GM19397 (cell line): Measurements from ENCODE around the gene TMBIM1.
A peak's percentile ranks its signal among the peaks of the same experiment; 100 is the strongest.
"Not testable (repeated sequence)": the region's sequence is repeated elsewhere in the genome, so short reads cannot be mapped to it uniquely, and the experiment has no call there.

Experiments used
- ATAC-seq: cut with Tn5 transposase; IDR thresholded peaks from one replicate; pipeline ENCODE4 v1.9.1; 2021; ENCODE audit warnings: mild to moderate bottlenecking, moderate library complexity; ENCODE audit not compliant: unreplicated experiment

The TMBIM1 gene

GRCh38 chr2:218273214-218273907 is 18.9 kb downstream of the TMBIM1 start:
- not testable (repeated sequence) for ATAC-seq

DNA sequence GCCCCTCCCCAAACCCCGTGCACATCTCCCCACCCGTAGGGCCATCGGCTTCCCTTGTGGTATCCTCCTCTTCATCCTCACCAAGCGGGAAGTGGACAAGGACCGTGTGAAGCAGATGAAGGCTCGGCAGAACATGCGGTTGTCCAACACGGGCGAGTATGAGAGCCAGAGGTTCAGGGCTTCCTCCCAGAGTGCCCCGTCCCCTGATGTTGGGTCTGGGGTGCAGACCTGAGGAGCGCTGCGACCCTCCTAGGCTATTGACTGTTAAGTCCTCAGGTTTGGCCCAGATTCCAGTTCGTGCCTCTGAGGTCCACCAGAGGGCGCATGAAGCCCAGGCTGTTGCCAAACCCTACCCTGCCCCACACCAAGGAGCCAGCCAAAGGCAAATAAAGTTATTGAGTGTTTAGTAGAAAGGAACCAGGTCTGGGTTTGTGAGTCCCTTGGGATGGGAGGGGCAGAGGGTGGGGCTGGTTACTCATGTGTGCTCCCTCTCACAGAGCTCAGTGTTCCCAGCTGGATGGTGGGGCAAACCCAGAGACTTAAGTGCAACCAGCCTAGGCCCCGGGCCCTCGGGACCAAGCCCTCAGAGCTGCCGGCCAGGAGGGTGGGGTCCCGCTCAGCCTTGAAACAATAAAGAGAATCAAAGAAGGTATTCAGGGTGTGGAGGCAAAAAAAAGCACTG is 19.6 kb downstream of the TMBIM1 start:
- ATAC-seq: peak; percentile 19

GRCh38 chr2:218271865-218272530 is 20.3 kb downstream of the TMBIM1 start:
- no peak for ATAC-seq

- no peak for ATAC-seq
Observed at GRCh38 chr2:218271487-218271797, 20.9 kb downstream of the TMBIM1 start.

GRCh38 chr2:218270721-218271486 is 21.4 kb downstream of the TMBIM1 start:
- no peak for ATAC-seq

DNA sequence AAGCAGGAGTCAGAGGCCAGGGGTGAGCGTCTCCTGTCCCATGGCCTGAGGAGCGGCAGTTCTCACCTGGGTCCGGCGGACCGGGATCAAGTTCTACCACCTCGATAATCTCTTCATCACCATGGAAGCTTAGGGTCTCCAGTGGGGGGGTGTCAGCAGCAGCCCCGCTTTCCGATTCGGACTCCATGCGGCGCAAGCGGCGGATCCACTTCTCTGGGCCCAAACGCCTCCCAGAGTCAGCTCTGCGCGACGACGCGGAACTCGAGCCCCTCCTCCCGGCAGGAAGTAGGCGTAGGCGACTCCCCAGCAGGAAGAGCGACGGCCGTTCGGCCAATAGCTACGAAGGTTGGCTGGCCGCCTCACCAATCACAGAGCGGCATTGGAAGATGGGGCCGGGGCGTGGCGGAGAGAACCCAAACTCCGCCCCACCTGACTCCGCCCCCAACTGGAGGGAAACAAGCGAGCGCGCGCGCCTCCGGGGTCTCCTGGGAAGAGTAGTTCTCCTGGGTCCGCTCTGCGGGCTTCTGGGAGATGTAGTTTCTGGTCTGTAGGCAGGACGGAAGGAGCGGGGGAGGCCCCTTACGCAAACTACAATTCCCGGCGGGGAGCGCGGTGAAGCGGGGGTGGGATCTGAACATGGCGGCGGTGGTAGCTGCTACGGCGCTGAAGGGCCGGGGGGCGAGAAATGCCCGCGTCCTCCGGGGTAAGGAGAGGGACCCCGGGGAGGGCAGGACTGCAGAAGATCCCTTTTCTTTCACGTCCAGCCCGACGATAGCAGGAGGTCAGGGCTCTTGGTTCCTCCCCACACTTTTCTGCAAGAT is 22.2 kb downstream of the TMBIM1 start, which contains the start of the genes AAMP and PNKD:
TSS of gene AAMP (minus strand) at position 238 of the 821 bp plus-strand sequence. CDS start at position 187, 51 bp downstream.
TSS of gene PNKD (plus strand) at position 620 of the 821 bp plus-strand sequence. CDS start at position 637, 17 bp downstream.
- peak; percentile 91 for ATAC-seq

DNA sequence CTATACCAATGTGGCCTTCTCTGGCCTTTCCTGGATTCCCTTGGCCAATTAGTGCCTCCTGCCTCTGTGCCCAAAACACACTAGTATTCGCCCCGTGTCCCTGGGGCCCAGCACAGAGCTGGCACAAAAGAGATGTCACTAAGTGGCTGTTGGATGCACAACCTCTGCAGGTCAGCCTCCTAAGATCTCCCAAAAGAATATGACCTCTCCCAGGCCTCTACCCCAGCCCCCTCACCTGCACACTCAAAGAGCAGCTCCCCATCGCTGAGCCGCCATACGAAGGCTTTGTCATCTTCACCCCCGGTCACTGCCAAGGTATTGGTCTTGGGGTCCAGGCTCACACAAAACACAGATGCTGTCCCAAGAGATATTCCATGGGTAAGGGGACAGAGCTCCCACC is 25.0 kb downstream of the TMBIM1 start:
- no peak for ATAC-seq

- ATAC-seq: no peak
Observed at GRCh38 chr2:218266316-218266979, 25.9 kb downstream of the TMBIM1 start.

DNA sequence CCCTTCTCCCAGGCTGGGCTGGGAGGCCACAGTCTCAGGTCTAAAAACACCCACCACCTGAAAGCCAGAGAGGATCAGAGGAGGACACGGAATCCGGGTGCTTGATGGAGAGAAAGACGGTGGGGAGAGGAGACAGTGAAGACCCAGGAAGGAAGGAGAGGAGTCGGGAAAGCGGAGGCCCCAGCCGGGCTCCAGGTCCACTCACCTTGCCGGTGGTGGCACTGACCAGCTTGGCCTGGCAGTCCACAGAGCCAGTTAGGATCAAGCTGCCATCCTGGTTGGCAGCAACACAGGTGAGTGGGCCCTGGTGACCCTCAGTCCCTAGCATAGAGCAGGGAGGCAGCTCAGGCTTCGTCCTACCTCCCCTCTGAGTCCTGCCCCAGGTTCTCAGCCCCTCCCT is 26.7 kb downstream of the TMBIM1 start:
- no peak for ATAC-seq

GRCh38 chr2:218264773-218265561 is 27.3 kb downstream of the TMBIM1 start:
- ATAC-seq: no peak

GRCh38 chr2:218263817-218264641 is 28.3 kb downstream of the TMBIM1 start:
- no peak for ATAC-seq

DNA sequence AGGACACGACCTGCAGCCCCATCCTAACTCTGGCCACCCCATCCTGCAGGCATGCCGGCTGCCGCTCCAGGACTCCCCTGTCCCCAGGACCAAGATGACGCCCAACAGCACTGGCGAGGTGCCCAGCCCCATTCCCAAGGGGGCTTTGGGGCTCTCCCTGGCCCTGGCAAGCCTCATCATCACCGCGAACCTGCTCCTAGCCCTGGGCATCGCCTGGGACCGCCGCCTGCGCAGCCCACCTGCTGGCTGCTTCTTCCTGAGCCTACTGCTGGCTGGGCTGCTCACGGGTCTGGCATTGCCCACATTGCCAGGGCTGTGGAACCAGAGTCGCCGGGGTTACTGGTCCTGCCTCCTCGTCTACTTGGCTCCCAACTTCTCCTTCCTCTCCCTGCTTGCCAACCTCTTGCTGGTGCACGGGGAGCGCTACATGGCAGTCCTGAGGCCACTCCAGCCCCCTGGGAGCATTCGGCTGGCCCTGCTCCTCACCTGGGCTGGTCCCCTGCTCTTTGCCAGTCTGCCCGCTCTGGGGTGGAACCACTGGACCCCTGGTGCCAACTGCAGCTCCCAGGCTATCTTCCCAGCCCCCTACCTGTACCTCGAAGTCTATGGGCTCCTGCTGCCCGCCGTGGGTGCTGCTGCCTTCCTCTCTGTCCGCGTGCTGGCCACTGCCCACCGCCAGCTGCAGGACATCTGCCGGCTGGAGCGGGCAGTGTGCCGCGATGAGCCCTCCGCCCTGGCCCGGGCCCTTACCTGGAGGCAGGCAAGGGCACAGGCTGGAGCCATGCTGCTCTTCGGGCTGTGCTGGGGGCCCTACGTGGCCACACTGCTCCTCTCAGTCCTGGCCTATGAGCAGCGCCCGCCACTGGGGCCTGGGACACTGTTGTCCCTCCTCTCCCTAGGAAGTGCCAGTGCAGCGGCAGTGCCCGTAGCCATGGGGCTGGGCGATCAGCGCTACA is 29.4 kb downstream of the TMBIM1 start:
- no peak for ATAC-seq

DNA sequence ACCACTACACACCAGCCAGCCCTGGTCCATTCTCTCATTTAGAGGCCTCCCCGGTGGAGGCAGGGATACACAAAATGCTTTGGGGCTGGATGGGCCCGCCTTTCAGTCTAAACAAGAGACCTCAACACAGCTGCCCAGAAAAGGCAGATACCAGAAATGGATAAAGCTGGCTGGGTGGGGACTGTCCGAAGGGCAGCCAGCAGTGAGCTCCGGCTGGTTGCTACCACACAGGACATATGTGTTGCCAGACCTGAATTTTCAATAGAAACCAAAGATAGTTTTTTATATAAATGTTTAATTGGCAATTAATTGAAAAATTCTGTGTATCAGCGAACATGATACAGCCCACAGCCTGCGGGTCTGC is 30.1 kb downstream of the TMBIM1 start:
- no peak for ATAC-seq

DNA sequence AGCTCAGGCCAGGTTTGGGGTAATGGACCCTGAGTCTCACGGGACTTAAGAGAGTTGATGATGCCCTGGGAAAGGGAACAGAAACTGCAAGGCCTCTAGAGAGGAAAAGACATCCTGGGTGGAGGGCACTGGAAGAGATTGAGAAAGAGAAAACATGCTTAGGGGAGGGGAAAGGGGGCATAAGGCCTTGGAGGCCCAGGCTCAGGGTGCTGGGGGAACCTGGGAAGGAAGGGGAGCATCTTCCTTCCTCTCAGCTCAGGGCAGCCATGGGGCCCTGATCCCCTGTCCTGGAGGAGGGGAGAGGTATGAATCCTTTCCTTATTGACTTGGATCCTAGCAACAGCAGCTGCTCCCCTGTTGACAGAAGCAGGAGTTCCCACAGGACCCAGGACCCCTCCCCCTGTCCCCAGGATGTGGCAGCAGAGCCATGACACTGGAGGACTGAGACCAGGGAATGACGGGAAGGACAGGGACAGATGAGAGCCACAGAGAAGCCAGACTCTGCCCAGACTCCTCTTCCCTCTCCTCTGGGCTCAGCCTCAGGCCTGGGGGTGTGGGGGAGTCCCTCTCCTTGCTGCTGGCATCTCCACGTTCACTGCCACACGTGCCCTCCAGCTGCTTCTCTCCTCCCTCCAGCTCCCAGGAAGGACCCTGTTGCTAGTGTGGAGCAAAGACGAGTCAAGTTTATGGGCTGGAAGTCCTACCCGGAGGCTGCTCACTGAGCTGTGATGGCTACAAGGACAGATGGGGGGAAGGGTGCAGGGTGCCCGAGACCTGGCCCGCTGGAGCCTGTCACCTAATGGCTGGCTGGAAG is 30.7 kb downstream of the TMBIM1 start:
- no peak for ATAC-seq

- ATAC-seq: no peak
Observed at GRCh38 chr2:218260742-218261422, 31.4 kb downstream of the TMBIM1 start, which contains the start of gene GPBAR1. TSS of gene GPBAR1 (plus strand) at chr2:218261015. CDS start at chr2:218262725, 1,710 bp downstream.

- ATAC-seq: no peak
Observed at GRCh38 chr2:218260166-218260565, 32.1 kb downstream of the TMBIM1 start.
